ENCODE measurements around the gene SPOCK1.

SPOCK1 gene

GRCh38 chr5:137440795-137441194 lies 58.3 kb downstream of the SPOCK1 start:
- no peak for TF ChIP-seq CTCF (IDR thresholded peaks at IDR 0.05)

- no peak for TF ChIP-seq CTCF (IDR thresholded peaks at IDR 0.05)
Measured at GRCh38 chr5:137439645-137440044, 59.5 kb downstream of the SPOCK1 start.

- TF ChIP-seq CTCF (IDR thresholded peaks at IDR 0.05), result no peak
Measured at GRCh38 chr5:137438932-137439331, 60.2 kb downstream of the SPOCK1 start.

- no peak for TF ChIP-seq CTCF (IDR thresholded peaks at IDR 0.05)
Measured at GRCh38 chr5:137437774-137438173, 61.4 kb downstream of the SPOCK1 start.

- TF ChIP-seq CTCF (IDR thresholded peaks at IDR 0.05), result no peak
Measured at GRCh38 chr5:137433539-137433938, 65.6 kb downstream of the SPOCK1 start.

GRCh38 chr5:137432376-137432775 lies 66.8 kb downstream of the SPOCK1 start:
- no peak for TF ChIP-seq CTCF (IDR thresholded peaks at IDR 0.05)

- TF ChIP-seq CTCF (IDR thresholded peaks at IDR 0.05), result no peak
Measured at GRCh38 chr5:137431051-137431450, 68.1 kb downstream of the SPOCK1 start.

- no peak for TF ChIP-seq CTCF (IDR thresholded peaks at IDR 0.05)
Measured at GRCh38 chr5:137415231-137415681, 83.9 kb downstream of the SPOCK1 start.
